ENCODE results near the gene TWNK.

DNA sequence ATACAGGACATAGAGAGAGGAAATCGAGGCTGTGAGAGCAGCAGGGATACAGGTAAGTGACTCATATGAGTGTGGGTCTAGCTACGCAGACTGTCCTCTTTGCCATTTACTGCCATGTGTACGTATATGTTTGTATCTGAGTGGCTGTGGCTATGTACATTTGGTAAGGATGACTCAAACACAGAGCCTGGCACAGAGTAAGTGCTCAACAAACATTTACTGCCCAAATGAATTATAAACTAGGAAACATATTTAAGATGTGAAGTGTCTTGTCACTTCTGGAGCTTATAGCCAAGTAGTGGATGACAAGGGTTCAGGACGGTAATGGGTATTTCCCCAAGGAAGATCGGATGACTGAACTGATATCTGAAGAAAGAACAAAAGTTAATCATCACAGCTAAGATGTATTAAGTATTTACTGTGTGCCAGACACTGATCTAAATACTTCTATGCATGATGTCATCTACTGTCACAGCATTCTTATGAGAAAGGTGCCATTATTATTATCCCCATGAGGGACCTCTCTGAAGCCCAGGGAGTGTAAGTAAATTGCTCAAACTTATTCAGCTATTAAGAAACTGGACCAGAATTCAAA, 6.1 kb upstream of the TWNK start:
- no peak for TF ChIP-seq CHD2 (IDR thresholded peaks at IDR 0.05; ENCODE audit: borderline replicate concordance, low read depth, low read length)
- no peak for TF ChIP-seq SMC3 (IDR thresholded peaks at IDR 0.05; ENCODE audit: borderline replicate concordance, low read length)
- TF ChIP-seq, protein P1, sequence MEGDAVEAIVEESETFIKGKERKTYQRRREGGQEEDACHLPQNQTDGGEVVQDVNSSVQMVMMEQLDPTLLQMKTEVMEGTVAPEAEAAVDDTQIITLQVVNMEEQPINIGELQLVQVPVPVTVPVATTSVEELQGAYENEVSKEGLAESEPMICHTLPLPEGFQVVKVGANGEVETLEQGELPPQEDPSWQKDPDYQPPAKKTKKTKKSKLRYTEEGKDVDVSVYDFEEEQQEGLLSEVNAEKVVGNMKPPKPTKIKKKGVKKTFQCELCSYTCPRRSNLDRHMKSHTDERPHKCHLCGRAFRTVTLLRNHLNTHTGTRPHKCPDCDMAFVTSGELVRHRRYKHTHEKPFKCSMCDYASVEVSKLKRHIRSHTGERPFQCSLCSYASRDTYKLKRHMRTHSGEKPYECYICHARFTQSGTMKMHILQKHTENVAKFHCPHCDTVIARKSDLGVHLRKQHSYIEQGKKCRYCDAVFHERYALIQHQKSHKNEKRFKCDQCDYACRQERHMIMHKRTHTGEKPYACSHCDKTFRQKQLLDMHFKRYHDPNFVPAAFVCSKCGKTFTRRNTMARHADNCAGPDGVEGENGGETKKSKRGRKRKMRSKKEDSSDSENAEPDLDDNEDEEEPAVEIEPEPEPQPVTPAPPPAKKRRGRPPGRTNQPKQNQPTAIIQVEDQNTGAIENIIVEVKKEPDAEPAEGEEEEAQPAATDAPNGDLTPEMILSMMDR (IDR thresholded peaks at IDR 0.05 in 2 of 3, conservative IDR thresholded peaks at IDR 0.05 in 1 of 3; ENCODE audit: control insufficient read depth in 2 of 3, extremely low read depth in 1 of 3, insufficient read depth in 1 of 3, low read depth in 3 of 3, low read length in 3 of 3) = no peak
- TF ChIP-seq EGR1 (IDR thresholded peaks at IDR 0.05; ENCODE audit: borderline replicate concordance in 1 of 2, low read depth in 2 of 2, low read length in 2 of 2) = no peak
- no peak for TF ChIP-seq POLR2A (IDR thresholded peaks at IDR 0.05; ENCODE audit: low read depth, low read length)
